HEK293 (cell line): ENCODE results near the gene DNAJA1.

Source experiments
- CTCF ChIA-PET: fragments of 350-600 bp; formaldehyde crosslinking; extraction: SDS; loops from one replicate; lab custom pipeline; 2021; ENCODE audit warnings: antibody characterized with exemption; lab: Yijun Ruan, JAX
- POLR2A ChIA-PET: fragments of 300-600 bp; formaldehyde crosslinking; extraction: SDS; loops from one replicate; lab custom pipeline; 2020; ENCODE audit warnings: antibody characterized with exemption, inconsistent platforms; lab: Yijun Ruan, JAX
- H3K27ac ChIP-seq: fragments of 200-500 bp; sonication (Bioruptor generic); 2 replicates; pipeline ENCODE4 v1.5.1; 2014; ENCODE audit warnings: low read depth, low read length, control low read depth, inconsistent platforms; ENCODE audit errors: extremely low read depth
- H3K36me3 ChIP-seq, 2 experiments: fragments of 200-500 bp in 1 of 2; sonication (Bioruptor generic) in 1 of 2; 1 replicate in 1 of 2; 2 replicates in 1 of 2; pipeline ENCODE4 v1.5.1; 2014 to 2017; ENCODE audit warnings: inconsistent platforms in 2 of 2, low read length in 2 of 2; ENCODE audit not compliant: control insufficient read depth in 2 of 2, insufficient read depth in 1 of 2
- H3K4me1 ChIP-seq: fragments of 200-500 bp; sonication (Bioruptor generic); 2 replicates; pipeline ENCODE4 v1.5.1; 2014; ENCODE audit warnings: mild to moderate bottlenecking, low read length, inconsistent platforms; ENCODE audit not compliant: control insufficient read depth, insufficient read depth
- H3K4me3 ChIP-seq: 2 replicates; pipeline ENCODE4 v1.5.1; 2011; ENCODE audit warnings: low read depth, mild to moderate bottlenecking, control low read depth, low read length, moderate library complexity
- H3K9me3 ChIP-seq: fragments of 200-500 bp; sonication (Bioruptor generic); 2 replicates; pipeline ENCODE4 v1.5.1; 2014; ENCODE audit warnings: low read depth, low read length, inconsistent platforms; ENCODE audit not compliant: control insufficient read depth, insufficient read depth
- BCL11B ChIP-seq: fragments of 450-650 bp; formaldehyde crosslinking; IDR thresholded peaks from 2 replicates; pipeline ENCODE4 v1.5.1; 2016; ENCODE audit warnings: low read depth, missing biosample characterization, missing genetic modification characterization
- MYNN ChIP-seq: fragments of 450-650 bp; formaldehyde crosslinking; IDR thresholded peaks from 2 replicates; pipeline ENCODE4 v1.5.1; 2016; ENCODE audit warnings: missing biosample characterization, missing genetic modification characterization, borderline replicate concordance
- OSR2 ChIP-seq: fragments of 450-650 bp; formaldehyde crosslinking; IDR thresholded peaks from 2 replicates; pipeline ENCODE4 v1.5.1; 2016; ENCODE audit warnings: missing biosample characterization, missing genetic modification characterization
- SETDB1 ChIP-seq: IDR thresholded peaks from one replicate; pipeline ENCODE4 v1.6.1; 2017; ENCODE audit warnings: mild to moderate bottlenecking, low read length, moderate library complexity, mixed read lengths; ENCODE audit not compliant: insufficient read length
- ZBTB1 ChIP-seq: fragments of 450-650 bp; formaldehyde crosslinking; IDR thresholded peaks from 2 replicates; pipeline ENCODE4 v1.5.1; 2016; ENCODE audit warnings: missing biosample characterization, missing genetic modification characterization
- ZIC2 ChIP-seq: fragments of 450-650 bp; formaldehyde crosslinking; IDR thresholded peaks from 2 replicates; pipeline ENCODE4 v1.5.1; 2016; ENCODE audit warnings: missing biosample characterization, missing genetic modification characterization
- ZNF140 ChIP-seq: fragments of 450-650 bp; formaldehyde crosslinking; IDR thresholded peaks from 2 replicates; pipeline ENCODE4 v1.5.1; 2016; ENCODE audit warnings: missing biosample characterization, missing genetic modification characterization
- ZNF148 ChIP-seq: fragments of 450-650 bp; formaldehyde crosslinking; IDR thresholded peaks from 2 replicates; pipeline ENCODE4 v1.5.0; 2017; ENCODE audit warnings: missing biosample characterization, missing genetic modification characterization, borderline replicate concordance
- ZNF24 ChIP-seq: fragments of 450-650 bp; formaldehyde crosslinking; IDR thresholded peaks from 2 replicates; pipeline ENCODE4 v1.5.1; 2016; ENCODE audit warnings: missing biosample characterization, missing genetic modification characterization
- ZNF266 ChIP-seq: fragments of 450-650 bp; formaldehyde crosslinking; IDR thresholded peaks from 2 replicates; pipeline ENCODE4 v1.5.1; 2016; ENCODE audit warnings: missing biosample characterization, missing genetic modification characterization, low read depth
- ZNF302 ChIP-seq: fragments of 450-650 bp; formaldehyde crosslinking; IDR thresholded peaks from 2 replicates; pipeline ENCODE4 v1.5.1; 2016; ENCODE audit warnings: missing biosample characterization, missing genetic modification characterization, low read depth
- ZNF354C ChIP-seq: fragments of 450-650 bp; formaldehyde crosslinking; IDR thresholded peaks from 2 replicates; pipeline ENCODE4 v1.5.1; 2016; ENCODE audit warnings: missing biosample characterization, missing genetic modification characterization, low read depth, borderline replicate concordance
- ZNF37A ChIP-seq: fragments of 450-650 bp; IDR thresholded peaks from 2 replicates; pipeline ENCODE4 v1.5.1; 2018; ENCODE audit warnings: missing biosample characterization, missing genetic modification characterization
- ZNF433 ChIP-seq: fragments of 450-650 bp; formaldehyde crosslinking; IDR thresholded peaks from 2 replicates; pipeline ENCODE4 v1.5.1; 2016; ENCODE audit warnings: missing biosample characterization, missing genetic modification characterization, low read depth
- ZNF561 ChIP-seq: fragments of 450-650 bp; IDR thresholded peaks from 2 replicates; pipeline ENCODE4 v1.5.1; 2018; ENCODE audit warnings: missing biosample characterization, missing genetic modification characterization, borderline replicate concordance
- ZNF621 ChIP-seq: fragments of 450-650 bp; formaldehyde crosslinking; IDR thresholded peaks from 2 replicates; pipeline ENCODE4 v1.5.1; 2017; ENCODE audit warnings: missing biosample characterization, missing genetic modification characterization
- ZNF645 ChIP-seq: fragments of 450-650 bp; formaldehyde crosslinking; IDR thresholded peaks from 2 replicates; pipeline ENCODE4; 2016; ENCODE audit warnings: missing biosample characterization, missing genetic modification characterization
- ZNF768 ChIP-seq: fragments of 450-650 bp; formaldehyde crosslinking; IDR thresholded peaks from 2 replicates; pipeline ENCODE4 v1.5.1; 2018; ENCODE audit warnings: missing biosample characterization, mild to moderate bottlenecking, missing genetic modification characterization
- ZNF777 ChIP-seq: fragments of 450-650 bp; formaldehyde crosslinking; IDR thresholded peaks from 2 replicates; pipeline ENCODE4 v1.5.1; 2017; ENCODE audit warnings: missing biosample characterization, missing genetic modification characterization, borderline replicate concordance

Gene DNAJA1

GRCh38 chr9:33011831-33012230, 13.2 kb upstream of the DNAJA1 start (continued):
- TF ChIP-seq ZNF645 (tag by site-specific recombination): no peak
- no peak for TF ChIP-seq ZIC2 (tag by site-specific recombination)

DNA sequence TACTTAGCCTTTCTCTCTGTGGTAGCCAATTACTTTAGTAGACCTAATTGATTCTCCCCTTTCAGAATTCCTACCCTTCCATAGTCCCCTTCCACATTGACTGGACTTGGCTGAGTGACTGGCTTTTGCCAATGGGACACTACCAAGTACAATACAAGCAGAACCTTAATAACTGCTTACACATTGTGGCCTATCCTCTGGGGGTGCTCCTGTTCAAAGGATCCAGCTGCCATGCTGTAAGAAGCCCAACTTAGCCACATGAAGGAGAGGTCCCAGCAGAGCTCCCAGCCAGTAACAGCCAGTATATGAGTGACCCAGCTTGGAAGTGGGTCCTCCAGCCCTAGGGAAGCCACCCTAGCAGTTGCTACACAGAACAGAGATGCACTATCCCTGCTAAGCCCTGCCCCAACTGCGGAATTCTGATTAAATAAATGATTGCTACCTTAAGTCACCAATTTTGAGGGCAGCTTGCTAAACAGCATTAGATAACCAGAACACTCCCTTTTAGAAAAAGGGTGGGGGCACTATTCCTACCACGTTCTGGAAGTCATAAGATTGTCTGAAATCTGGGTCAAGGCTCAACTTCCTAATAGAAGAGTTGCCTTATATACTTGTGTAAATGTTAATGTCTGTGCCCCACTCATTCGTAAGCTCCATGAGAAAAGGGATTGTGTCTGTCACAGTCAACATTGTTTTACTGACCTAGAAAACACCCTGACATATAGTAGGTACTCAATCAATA, 12.6 kb upstream of the DNAJA1 start:
- ChIA-PET POLR2A (interaction anchor here (0.6 to 6.2 kb wide), 2 partner anchors 13 to 80 kb away, joined by 3 to 46 read pairs; partner anchors contain the start of gene DNAJA1), CTCF (interaction anchor here (0.6 to 1.0 kb wide), 3 partner anchors 24 to 431 kb away, joined by 4 to 5 read pairs (median 4); no protein-coding TSS in a partner anchor)
- Histone ChIP-seq H3K9me3 (no peaks in the 10 kb centered on the region), H3K27ac (no peak overlapping the region)
- TF ChIP-seq ZNF148 (tag by site-specific recombination): no peak
- no peak for TF ChIP-seq ZNF354C (tag by site-specific recombination)
- no peak for TF ChIP-seq ZNF777 (tag by site-specific recombination)
- TF ChIP-seq ZNF140 (tag by site-specific recombination): no peak
- TF ChIP-seq ZNF621: no peak
- no peak for TF ChIP-seq ZNF302 (tag by site-specific recombination)
- TF ChIP-seq ZNF768 (tag by site-specific recombination): no peak
- TF ChIP-seq OSR2 (tag by site-specific recombination): no peak
- TF ChIP-seq ZNF266 (tag by site-specific recombination): no peak
- TF ChIP-seq, all 188 proteins: peak for 0
- H3K4me3 ChIP-seq: no peak overlapping the region
- H3K4me1 ChIP-seq: no peaks in the 10 kb centered on the region
- H3K36me3 ChIP-seq: no peaks in the 10 kb centered on the region; a peak in 1 of 3 replicates

DNA sequence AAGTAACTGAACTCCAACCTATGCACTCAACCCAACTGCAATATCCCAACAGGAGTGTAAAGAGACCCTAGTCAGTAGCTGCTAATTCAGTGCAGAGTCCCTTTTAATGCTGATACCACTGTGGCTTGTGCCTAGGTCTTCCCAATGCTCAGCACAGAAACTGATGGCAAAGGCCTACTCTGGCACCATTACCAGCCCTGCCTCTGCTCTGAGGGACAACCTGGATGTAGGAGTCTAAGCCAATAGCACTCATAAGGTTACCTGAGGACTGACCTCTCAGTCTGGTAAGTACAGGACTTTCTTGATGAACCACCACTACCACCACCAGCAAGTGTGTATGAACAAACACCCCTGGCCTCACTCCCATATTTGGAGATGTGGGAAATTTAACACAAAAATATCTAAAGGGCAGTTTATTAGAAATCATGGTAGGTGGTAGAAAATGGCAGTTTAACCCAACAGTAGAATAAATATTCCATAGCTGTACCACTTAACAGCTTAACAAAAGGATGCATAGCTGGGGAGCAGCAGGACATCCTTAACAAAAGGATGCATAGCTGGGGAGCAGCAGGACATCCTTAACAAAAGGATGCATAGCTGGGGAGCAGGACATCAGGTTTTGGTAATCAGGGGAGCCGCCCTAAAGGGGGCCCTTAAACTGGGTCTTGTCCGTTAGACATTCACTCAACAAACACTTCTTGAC, 11.0 kb upstream of the DNAJA1 start:
- no peak overlapping the region for H3K4me3 ChIP-seq
- H3K4me1 ChIP-seq: no peaks in the 10 kb centered on the region
- no peaks in the 10 kb centered on the region for H3K9me3 ChIP-seq
- CTCF ChIA-PET: no interaction called here
- no peak overlapping the region for H3K27ac ChIP-seq
- no peak for TF ChIP-seq ZNF37A
- no peak for TF ChIP-seq ZNF561 (tag by site-specific recombination)
- no peak for TF ChIP-seq BCL11B
- no peak for TF ChIP-seq MYNN
- no peak for TF ChIP-seq ZBTB1 (tag by site-specific recombination)
- no peak for TF ChIP-seq ZNF433 (tag by site-specific recombination)
- no peak for TF ChIP-seq SETDB1
- no peak for TF ChIP-seq ZNF24 (tag by site-specific recombination)
- H3K36me3 ChIP-seq: peaks cover 0 to 4% of the 10 kb centered on the region in 2 experiments; a peak in 2 of 3 replicates
- POLR2A ChIA-PET: interaction anchor here (1.8 to 6.2 kb wide), 2 partner anchors 9 to 11 kb away, joined by 6 to 46 read pairs; partner anchors contain the start of gene DNAJA1
